ENCODE measurements around the gene PELO. TPM values are rescaled to one million over a fixed set of nuclear protein-coding genes. Genes with fewer than 3 reads are reported as not detected.

The PELO gene
- polyA plus RNA-seq, 2 of the 4 experiments (the other 2 are of a cell fraction) = 15.6 to 20.1 TPM

DNA sequence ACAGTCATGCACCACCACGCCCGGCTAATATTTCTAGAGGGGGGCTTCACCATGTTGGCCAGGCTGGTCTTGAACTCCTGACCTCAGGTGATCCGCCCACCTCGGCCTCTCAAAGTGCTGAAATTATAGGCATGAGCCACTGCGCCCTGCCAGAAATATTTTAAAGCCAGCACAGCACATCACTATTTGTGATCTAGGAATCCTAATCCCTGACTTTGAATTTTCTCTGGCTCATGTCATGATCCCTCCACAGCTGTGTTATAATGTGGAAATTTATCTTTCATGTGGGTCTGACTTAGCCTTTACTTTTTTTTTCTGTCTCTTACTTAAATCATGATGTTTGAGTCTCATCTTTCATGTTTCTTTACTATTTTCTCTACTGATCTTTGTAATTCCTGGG lies 18.7 kb upstream of the PELO start:
- ATAC-seq = no peak
- Histone ChIP-seq H3K4me3 (no peak overlapping the region), H3K27ac (no peak overlapping the region), H3K4me2 (no peak overlapping the region), H3K9me3 (no peaks in the 10 kb centered on the region), H3K4me1 (no peaks in the 10 kb centered on the region)
- WGBS (ENCODE audit: missing lambda C conversion rate) = 39% methylated on average over 5 of the region's 5 CpGs
- POLR2A ChIA-PET = no interaction called here
- no peak for DNase-seq (ENCODE audit: low read depth in 1 of 2, low spot score in 1 of 2)
- CTCF ChIA-PET = no interaction called here
- no peak for FAIRE-seq
- TF ChIP-seq GATA3 (IDR thresholded peaks at IDR 0.05; ENCODE audit: borderline replicate concordance) (no peak), MYC (IDR thresholded peaks at IDR 0.05; ENCODE audit: borderline replicate concordance, low read length) (no peak), NR3C1 (IDR thresholded peaks at IDR 0.05) (no peak), TP53 (CRISPR knock-in tag; IDR thresholded peaks at IDR 0.05) (no peak), RFX5 (IDR thresholded peaks at IDR 0.05) (no peak), KDM5A (IDR thresholded peaks at IDR 0.05) (no peak), NFE2L2 (conservative IDR thresholded peaks at IDR 0.05; ENCODE audit: low read length) (no peak), MAX (IDR thresholded peaks at IDR 0.05) (no peak), MAZ (IDR thresholded peaks at IDR 0.05; ENCODE audit: borderline replicate concordance, low read depth, low read length) (no peak), CBX2 (IDR thresholded peaks at IDR 0.05; ENCODE audit: borderline replicate concordance, low read depth) (no peak), HOXB5 (CRISPR knock-in tag; IDR thresholded peaks at IDR 0.05) (no peak), RARB (CRISPR knock-in tag; IDR thresholded peaks at IDR 0.05) (no peak), JUN (IDR thresholded peaks at IDR 0.05) (no peak), CEBPB (IDR thresholded peaks at IDR 0.05) (no peak), ZNF302 (CRISPR knock-in tag; IDR thresholded peaks at IDR 0.05) (no peak), HEYL (CRISPR knock-in tag; IDR thresholded peaks at IDR 0.05) (no peak)
- TF ChIP-seq, protein P1, sequence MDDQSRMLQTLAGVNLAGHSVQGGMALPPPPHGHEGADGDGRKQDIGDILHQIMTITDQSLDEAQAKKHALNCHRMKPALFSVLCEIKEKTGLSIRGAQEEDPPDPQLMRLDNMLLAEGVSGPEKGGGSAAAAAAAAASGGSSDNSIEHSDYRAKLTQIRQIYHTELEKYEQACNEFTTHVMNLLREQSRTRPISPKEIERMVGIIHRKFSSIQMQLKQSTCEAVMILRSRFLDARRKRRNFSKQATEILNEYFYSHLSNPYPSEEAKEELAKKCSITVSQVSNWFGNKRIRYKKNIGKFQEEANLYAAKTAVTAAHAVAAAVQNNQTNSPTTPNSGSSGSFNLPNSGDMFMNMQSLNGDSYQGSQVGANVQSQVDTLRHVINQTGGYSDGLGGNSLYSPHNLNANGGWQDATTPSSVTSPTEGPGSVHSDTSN (IDR thresholded peaks at IDR 0.05) = no peak
- TF ChIP-seq, protein P2, sequence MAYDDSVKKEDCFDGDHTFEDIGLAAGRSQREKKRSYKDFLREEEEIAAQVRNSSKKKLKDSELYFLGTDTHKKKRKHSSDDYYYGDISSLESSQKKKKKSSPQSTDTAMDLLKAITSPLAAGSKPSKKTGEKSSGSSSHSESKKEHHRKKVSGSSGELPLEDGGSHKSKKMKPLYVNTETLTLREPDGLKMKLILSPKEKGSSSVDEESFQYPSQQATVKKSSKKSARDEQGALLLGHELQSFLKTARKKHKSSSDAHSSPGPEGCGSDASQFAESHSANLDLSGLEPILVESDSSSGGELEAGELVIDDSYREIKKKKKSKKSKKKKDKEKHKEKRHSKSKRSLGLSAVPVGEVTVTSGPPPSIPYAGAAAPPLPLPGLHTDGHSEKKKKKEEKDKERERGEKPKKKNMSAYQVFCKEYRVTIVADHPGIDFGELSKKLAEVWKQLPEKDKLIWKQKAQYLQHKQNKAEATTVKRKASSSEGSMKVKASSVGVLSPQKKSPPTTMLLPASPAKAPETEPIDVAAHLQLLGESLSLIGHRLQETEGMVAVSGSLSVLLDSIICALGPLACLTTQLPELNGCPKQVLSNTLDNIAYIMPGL (CRISPR knock-in tag; IDR thresholded peaks at IDR 0.05; ENCODE audit: borderline replicate concordance) = no peak
- TF ChIP-seq, protein P3, sequence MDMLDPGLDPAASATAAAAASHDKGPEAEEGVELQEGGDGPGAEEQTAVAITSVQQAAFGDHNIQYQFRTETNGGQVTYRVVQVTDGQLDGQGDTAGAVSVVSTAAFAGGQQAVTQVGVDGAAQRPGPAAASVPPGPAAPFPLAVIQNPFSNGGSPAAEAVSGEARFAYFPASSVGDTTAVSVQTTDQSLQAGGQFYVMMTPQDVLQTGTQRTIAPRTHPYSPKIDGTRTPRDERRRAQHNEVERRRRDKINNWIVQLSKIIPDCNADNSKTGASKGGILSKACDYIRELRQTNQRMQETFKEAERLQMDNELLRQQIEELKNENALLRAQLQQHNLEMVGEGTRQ (IDR thresholded peaks at IDR 0.05) = no peak
- TF ChIP-seq, protein P4, sequence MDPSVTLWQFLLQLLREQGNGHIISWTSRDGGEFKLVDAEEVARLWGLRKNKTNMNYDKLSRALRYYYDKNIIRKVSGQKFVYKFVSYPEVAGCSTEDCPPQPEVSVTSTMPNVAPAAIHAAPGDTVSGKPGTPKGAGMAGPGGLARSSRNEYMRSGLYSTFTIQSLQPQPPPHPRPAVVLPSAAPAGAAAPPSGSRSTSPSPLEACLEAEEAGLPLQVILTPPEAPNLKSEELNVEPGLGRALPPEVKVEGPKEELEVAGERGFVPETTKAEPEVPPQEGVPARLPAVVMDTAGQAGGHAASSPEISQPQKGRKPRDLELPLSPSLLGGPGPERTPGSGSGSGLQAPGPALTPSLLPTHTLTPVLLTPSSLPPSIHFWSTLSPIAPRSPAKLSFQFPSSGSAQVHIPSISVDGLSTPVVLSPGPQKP (IDR thresholded peaks at IDR 0.05; ENCODE audit: low read depth, low read length) = no peak

DNA sequence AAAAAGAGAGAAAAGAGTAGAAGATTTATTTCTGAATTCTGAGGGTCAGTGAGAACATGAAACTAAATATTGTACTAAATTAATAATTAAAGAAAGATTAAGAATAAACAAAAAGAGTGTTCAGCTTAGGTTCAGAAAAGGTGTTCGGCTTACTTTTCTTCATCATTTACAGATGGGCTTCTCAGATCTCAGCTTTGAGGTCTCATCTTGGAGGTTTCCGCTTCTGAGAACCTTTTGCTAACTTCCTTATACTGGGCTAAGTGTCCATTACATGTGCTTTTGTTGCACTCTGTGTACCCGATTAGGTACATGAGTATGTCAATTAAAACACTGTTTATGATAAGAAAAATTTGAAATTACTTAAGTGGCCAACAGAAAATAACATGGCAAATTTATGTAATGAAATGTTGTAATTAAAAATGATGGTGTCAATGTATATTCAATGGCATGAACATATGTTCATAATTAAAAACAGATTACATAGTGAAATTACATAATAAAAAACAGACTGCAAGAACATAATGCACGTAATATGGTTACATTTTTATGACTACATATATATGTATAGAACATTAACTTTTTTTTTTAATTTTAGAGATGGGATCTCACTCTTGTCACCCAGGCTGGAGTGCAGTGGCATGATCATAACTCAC lies 17.3 kb upstream of the PELO start:
- Histone ChIP-seq H3K4me3 (no peak overlapping the region), H3K27ac (no peak overlapping the region), H3K4me2 (no peak overlapping the region), H3K4me1 (no peaks in the 10 kb centered on the region), H3K9me3 (no peaks in the 10 kb centered on the region)
- FAIRE-seq = no peak
- DNase-seq (ENCODE audit: low read depth in 1 of 2, low spot score in 1 of 2) = no peak
- POLR2A ChIA-PET = no interaction called here
- ATAC-seq = no peak
- WGBS (ENCODE audit: missing lambda C conversion rate) = 72% methylated on average over 4 of the region's 4 CpGs
- CTCF ChIA-PET = no interaction called here
- TF ChIP-seq RCOR1 (IDR thresholded peaks at IDR 0.05; ENCODE audit: low read depth, low read length) (no peak), CTCF (IDR thresholded peaks at IDR 0.05) (no peak), BHLHE40 (IDR thresholded peaks at IDR 0.05; ENCODE audit: low read depth, low read length) (no peak), ZSCAN20 (CRISPR knock-in tag; IDR thresholded peaks at IDR 0.05) (no peak), EHF (CRISPR knock-in tag; IDR thresholded peaks at IDR 0.05) (no peak), CEBPB (IDR thresholded peaks at IDR 0.05) (no peak), POLR2AphosphoS2 (conservative IDR thresholded peaks at IDR 0.05; ENCODE audit: low read length) (no peak), ZFP36 (IDR thresholded peaks at IDR 0.05; ENCODE audit: borderline replicate concordance, partially characterized antibody) (no peak), GATA3 (IDR thresholded peaks at IDR 0.05; ENCODE audit: borderline replicate concordance) (no peak)
- TF ChIP-seq, protein P1 (IDR thresholded peaks at IDR 0.05) = no peak
- TF ChIP-seq, protein P5, sequence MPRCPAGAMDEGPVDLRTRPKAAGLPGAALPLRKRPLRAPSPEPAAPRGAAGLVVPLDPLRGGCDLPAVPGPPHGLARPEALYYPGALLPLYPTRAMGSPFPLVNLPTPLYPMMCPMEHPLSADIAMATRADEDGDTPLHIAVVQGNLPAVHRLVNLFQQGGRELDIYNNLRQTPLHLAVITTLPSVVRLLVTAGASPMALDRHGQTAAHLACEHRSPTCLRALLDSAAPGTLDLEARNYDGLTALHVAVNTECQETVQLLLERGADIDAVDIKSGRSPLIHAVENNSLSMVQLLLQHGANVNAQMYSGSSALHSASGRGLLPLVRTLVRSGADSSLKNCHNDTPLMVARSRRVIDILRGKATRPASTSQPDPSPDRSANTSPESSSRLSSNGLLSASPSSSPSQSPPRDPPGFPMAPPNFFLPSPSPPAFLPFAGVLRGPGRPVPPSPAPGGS (IDR thresholded peaks at IDR 0.05) = no peak
